Epidermal melanocyte (primary cell): ENCODE measurements around the gene PRKCQ.

Experiments
- DNase-seq: peaks from one replicate; pipeline ENCODE4 v3.0.0; 2011; ENCODE audit warnings: low spot score; ENCODE audit not compliant: insufficient read length

Gene PRKCQ

DNA sequence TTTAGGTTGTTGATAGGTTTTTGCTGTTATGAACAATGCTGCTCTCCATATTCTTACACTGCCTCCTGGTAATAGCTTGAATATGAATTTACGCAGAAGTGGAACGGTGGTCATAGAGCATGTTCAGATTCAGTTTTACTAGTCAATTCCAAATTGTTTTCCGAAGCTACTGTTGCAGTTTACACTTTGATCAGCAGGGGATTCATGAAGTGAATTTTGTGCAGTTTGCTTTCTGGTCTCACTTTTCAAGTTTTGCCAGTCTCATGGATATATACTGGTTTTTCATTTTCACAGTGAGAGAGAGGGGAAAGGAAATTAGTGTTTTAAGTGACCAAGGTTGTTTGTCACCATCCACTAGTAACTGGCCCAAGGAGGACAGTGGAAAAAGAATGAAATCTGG, 171.3 kb downstream of the PRKCQ start:
- DNase-seq = no peak

DNA sequence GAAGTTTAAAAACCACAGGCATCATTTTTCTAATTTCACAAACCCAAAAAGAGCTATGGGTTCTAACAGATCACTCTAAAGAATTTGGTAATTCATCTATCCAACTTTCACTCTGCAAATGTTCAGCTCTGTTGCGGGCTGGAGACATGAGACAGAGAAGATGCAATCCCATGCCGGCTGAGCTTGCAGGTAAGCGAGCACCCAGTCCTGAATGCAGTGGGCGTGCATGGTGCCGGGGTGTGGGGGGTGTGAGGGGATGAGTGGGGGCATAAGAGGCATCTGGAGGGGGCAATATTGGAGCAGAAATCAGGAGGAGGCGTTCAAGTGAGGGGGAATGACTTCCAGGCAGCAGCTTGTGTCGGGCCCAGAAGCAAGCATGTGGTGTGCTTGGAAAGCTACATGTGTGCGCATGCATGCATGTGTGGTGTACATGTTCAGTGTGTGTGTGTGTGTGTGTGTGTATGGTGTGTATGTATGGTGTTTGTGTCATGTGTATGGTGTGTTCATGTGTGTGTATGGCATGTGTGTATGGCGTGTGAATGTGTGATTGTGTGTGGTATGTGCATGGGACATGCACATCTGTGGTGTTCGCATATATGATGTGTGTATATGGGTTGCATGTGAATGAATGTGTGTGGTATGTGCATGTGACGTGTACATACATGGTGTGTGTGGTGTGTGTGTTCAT, 172.9 kb downstream of the PRKCQ start:
- DNase-seq = no peak

DNA sequence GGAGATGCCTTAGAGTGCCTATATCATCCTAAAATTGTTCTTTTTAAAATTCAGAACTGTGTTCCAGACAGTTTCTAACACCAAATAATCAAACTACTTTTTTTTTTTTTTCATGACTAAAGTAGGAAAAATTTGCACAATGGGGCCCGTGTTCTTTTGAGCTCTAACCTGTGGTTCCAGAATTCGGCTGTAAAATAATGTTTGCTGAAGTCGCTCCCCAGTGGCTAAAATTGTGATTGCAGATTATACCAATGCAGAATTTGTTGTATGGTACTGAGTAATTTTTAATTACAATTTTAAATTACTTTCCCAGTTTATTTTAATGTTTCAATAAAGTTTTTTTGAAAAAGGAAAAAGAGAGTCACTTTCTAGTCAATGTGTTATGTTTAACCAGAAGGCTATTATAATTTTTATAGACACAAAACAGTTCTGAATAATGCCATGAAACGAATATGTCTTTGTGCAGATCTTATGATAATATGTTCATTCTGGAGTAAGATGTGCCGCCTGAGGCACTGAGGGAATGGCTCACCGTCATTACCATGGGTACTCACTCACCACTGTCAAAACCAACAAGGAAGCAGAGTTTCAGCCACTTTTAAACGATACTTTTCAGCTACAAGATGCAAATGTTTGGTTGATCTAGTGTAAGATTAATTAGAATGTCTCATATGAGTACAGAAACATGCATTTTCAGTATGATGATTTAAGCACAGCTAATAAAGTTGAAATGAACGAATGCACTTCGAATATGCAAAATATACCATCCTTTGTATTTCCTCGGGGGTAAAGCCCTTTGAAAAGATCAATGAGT, 173.6 kb downstream of the PRKCQ start:
- DNase-seq = no peak

DNA sequence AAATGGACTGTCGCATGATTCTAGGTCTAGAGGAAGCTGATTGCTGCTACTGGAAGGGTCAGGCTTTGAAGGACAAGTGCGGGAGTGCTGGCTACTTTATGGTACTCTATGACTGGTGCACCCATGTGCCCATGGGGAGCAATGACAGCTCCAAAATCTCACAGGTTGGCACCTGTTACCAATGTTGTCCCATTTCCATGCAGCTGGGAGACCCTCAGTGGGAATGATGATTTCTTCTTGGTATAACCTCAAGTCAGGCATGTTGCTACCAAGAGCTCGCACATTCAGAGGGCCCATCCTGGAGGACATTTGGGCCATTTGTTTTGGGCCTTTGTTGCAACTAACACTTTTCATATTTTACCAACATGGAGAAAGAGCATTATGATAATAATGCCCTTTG, 174.4 kb downstream of the PRKCQ start:
- DNase-seq = no peak

DNA sequence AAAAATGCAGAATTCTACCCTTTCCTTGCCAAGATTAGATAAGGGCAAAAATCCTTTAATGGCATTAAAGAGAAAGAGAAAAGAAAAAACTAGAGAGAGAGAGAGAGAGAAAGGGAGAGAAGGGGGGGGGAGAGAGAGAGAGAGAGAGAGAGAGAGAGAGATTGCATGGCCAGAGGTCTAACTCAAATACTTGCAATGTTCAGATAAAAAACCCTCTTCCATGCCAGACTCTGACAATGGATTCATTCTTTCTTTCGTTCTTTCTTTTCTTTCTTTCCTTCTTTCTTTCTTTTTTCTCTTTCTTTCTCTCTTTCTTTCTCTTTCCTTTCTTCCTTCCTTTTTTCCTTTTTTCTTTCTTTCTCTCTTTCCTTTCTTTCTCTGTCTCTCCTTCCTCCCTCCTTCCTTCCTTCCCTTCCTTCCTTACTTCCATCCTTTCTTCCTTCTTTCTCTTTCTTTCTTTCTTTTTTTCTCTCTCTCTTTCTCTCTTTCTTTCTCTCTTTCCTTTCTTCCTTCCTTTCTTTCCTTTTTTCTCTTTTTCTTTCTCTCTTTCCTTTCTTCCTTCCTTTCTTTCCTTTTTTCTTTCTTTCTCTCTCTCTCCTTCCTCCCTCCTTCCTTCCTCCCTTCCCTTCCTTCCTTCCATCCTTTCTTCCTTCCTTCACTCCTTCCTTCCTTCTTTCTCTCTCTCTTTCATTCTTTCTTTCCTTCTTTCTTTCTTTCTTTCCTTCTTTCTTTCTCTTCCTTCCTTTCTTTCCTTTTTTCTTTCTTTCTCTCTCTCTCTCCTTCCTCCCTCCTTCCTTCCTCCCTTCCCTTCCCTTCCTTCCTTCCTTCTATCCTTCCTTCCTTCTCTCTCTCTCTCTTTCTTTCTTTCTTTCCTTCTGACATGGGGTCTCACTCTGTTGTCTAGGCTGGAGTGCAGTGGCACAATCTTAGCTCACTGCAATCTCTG, 175.7 kb downstream of the PRKCQ start:
- no peak for DNase-seq

DNA sequence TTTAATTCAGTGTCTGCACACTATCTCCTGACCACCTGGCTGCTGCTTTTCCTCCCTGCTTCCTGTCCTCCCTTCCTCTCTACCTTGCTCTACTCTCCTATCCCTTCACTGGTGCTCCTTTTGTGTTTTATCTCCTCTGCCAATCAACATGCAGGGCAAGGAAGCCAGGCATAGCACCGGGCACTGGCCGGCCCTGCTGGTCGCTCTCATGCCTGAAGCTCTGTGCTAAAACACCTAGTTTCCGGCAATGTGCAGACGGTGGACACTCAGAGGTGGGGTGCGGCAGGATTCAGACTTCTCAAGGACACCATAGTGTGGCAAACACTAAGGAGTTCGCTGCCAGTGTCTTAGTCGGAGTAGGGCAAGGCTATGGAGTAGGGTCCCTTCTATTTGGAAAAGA, 177.1 kb downstream of the PRKCQ start:
- no peak for DNase-seq

DNA sequence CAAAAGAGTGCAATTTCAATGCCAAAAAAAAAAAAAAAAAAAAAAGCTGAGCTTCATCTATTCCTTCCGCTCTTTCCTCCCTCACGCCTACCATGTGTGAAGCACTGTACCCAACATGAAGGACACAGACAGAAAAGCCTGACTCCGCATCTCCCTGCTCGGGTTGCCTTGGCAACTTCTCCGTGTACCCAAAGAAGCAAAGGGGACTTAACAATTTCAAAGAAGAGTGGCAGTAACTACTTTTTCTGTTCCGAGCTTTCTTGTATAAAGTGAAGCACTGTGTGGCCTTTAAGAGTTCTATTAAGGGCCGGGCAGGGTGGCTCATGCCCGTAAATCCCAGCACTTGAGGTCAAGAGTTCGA, 177.7 kb downstream of the PRKCQ start:
- DNase-seq = no peak

DNA sequence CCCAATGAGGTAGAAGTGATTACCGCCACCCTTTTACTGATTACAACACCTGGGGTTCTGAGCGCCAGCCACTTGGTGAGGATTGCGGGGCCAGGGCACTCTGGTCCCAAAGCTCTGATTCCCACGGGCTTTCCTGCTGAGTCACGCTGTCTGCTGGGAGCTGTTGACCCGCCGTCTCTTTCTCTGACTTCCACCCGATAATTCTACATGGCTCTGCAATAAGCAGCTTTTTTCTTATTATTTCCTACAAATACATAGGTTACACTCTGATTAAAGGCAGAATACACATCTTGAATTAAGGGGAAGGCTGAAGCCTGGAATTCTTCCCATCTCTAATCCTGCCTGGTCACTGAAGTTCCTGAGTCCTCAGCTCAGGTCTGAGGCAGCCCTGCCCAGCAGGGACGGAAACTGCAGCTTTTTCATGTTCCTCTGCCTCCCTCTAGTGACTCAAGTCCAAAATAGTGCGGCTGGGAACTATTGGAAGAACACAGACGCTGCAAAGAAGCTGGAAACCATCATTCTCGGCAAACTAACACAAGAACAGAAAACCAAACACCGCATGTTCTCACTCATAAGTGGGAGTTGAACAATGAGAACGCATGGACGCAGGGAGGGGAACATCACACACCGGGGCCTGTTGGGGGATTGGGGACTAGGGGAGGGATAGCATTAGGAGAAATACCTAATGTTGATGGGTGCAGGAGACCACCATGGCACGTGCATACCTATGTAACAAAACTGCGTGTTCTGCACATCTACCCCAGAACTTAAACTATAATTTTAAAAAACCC, 178.3 kb downstream of the PRKCQ start:
- peak; percentile 86 for DNase-seq

DNA sequence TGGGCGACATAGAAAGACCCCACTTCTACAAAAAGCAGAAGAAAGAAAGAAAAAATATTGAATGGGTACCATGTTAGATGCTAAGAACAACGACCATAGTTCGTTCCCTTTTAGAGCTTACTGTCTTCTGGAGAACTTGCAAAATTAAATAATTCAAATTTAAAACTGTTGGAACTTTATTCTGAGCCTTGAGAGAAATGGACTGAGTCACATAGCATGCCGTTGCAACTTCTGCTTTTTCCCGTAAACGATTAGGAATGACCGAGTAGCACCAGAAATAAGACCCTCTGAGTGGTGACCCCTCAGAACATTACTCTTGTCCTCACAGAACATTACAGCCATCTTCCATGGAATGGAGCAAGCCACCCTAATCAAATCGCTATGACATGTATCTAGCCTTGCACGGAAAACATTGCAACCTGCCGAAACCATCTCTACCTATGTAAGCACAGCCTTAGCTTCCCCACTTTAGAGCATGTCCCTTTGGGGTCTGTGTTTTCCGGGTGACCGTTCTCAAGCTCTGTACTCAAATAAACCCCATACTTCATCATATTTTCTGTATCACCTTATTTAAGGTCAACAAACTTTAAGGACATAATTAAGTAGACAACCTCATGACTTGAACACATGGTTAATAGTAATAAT, 179.1 kb downstream of the PRKCQ start:
- no peak for DNase-seq

DNA sequence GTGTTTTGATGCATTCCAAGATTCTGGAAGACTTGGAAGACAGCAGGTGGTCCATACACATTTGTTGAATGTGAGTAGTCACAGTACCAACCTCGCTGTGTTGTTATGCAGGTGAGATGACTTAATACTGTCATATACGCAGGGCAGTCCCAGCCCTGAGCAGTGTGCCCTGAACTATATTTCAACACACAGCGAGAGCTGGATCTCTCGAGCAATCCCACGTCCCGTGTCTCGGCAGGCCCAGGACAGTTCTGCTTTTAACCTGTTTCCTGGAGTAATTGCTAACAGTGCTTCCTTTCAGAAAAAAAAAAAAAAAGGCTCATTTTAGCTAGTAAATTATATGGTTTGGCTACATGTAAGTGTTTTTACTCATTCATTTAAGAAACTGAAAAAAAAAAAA, 179.7 kb downstream of the PRKCQ start:
- DNase-seq = no peak

DNA sequence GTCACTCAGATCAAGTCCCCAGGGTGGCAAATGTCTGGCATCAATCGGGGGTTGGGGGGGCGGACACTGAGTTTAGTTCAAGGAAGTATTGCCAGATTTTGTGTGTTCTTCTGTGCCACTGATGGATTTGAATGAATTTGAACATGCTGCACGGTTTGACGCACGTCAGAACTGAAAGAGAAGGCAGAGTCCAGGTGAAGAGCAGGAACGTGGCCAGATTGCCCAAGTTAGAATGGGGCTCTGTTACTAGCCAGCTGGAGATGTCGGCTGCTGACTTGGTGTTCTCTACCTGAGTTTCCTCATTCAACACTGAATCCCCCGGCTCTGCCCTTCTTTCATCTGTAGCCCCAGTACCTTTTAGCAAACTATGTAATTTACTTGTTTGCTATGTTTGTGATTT, 180.2 kb downstream of the PRKCQ start:
- DNase-seq = no peak

DNA sequence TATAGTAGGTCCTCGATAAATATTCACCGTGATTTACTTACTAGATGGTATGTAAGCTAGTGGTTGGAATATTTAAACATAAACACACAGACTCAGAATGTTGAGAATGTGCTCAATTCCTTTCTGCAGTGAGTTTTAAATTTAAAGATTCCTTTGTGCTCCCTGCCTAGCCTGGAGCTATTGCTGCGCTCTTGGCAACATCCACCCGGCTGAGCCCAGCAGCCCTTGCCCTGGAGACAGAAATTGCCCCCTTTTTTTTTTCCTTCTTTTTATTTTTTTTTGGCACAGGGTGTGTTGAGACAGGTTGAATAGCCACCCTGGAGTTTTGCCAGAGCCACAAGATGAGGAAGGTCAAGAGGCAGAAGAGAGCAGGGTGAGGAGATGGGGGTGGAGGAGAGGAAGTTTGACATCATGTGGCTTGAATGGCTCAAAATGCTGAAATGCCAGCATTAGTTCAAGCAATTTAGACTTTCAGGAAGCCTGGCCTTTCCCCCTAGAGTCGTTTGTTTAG, 180.8 kb downstream of the PRKCQ start:
- peak; percentile 80 for DNase-seq

DNA sequence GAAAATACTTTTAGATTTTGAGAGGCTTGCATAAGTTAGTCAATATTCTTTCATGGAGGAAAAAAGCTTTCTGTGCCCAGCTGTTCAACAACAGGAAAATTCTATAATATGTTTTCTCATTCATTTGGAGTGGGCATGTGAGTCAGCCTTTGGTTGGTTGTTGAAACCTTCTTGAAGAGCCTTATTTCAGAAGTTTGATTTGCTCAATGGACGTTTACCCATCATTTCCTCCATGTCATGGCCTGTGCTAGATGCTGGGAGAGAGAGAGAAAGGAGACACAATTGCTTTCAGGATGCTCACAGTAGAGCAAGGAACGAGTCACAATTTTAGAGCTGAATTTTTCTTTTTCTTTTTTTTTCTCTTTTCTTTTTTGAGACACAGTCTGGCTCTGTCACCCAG, 181.7 kb downstream of the PRKCQ start:
- no peak for DNase-seq

DNA sequence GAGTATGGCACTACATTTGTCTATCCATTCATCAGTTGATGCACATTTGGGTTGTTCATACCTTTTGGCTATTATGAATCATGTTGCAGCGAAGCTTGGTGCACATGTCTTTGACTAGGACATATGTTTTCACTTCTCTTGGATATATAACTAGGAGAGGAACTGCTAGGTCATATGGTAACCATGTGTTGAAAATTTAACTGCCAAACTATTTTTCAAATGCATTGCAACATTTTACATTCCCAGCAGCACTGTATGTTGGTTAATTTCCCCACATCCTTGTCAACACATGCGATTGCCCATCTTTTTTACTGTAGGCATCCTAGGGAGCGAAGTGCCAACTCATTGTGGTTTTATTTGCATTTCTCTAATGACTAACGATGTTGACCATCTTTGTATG, 183.4 kb downstream of the PRKCQ start:
- DNase-seq = no peak

DNA sequence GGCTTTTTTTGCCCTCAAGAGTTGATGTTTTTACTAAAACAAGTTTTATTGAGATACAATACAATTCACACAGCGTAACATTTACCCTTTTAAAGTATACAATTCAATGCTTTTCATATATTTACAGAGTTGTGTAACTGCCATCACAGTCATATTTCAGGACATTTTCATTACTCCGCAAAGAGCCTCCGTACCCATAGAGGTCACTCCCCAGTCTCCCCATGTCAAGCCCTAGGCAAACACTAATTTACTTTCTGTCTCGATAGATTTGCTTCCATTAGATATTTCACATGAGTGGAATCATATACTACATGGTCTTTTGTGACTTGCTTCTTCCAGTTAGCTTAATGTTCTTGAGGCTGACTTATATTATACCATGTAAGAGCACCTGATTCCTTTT, 183.8 kb downstream of the PRKCQ start:
- no peak for DNase-seq

DNA sequence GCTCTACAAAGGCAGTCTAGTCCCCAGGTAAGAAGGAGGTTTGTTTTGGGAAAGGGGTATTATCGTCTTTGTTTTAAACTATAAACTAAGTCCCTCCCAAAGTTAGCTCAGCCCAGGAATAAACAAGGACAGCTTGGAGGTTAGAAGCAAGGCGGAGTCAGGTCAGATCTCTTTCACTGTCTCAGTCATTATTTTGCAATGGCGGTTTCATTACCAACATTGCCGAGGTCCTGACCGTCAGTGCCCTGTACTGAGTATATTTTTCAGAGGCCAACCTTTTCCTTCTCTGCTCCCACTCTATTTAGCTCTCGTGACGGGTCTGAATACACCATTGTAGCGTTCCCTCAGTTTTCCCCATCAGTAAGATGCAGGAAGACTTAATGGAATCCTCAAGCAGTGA, 184.5 kb downstream of the PRKCQ start:
- DNase-seq = no peak

DNA sequence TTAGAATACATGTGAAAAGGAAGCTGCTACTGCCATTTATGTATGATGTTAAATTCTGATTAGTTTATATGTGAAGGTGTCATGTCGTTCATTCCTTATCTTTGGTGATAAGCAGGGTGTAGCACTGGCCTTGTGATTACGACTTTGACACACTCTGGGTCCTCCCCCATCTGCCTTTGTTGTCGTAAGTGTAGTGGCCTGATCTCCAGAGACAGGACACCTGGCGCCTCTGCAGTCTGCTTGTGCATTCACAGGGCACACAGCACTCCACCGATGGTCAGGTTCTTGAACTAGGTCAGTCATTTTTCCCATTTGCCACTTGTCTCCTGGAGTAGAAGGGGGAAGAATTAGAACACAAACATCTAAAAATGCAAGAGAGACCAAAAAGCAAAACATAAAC, 186.0 kb downstream of the PRKCQ start:
- no peak for DNase-seq

DNA sequence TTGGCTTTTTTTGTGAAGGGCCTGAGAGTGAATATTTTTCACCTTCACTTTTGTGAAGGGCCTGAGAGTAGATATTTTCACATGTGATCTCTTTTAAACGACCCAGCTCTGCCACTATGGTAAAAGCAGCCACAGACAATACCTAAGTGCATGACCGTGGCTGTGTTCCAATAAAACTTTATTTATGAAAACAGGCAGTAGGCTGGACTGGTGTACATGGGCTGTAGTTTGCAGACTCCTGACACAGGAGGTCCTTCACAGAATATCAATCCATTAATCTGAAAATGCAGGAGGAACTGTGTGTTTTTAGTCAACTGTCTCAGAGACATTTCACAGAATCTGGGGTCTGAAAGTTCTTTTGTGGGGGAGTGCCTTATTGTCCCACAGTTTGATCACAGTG, 186.9 kb downstream of the PRKCQ start:
- no peak for DNase-seq

DNA sequence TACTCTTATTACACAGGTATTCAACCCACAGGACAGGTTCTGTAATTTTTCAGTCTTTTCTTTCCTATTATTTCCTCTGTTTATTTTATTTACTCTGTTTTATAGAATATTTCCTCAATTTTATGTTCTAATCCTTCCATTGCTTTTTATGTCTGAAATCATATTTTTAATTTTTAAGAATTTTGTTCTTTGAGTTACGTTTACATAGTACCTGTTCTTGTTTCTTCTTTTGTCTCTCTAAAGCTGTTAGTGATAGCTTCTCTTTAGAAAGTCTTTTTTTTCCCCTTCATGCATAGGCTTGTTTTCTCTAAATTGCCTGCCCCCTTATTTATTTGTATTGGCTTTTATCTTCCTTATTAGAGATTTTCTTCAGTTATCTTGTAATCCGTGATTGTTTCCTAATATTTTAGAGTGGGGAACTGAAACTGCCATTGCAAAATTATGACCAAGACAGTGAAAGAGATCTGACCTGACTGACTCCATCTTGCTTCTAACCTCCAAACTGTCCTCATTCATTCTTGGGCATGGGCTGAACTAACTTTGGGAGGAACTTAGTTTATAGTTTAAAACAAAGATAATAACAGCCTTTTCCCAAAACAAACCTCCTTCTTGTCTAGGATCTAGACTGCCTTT, 189.7 kb downstream of the PRKCQ start:
- DNase-seq = no peak

DNA sequence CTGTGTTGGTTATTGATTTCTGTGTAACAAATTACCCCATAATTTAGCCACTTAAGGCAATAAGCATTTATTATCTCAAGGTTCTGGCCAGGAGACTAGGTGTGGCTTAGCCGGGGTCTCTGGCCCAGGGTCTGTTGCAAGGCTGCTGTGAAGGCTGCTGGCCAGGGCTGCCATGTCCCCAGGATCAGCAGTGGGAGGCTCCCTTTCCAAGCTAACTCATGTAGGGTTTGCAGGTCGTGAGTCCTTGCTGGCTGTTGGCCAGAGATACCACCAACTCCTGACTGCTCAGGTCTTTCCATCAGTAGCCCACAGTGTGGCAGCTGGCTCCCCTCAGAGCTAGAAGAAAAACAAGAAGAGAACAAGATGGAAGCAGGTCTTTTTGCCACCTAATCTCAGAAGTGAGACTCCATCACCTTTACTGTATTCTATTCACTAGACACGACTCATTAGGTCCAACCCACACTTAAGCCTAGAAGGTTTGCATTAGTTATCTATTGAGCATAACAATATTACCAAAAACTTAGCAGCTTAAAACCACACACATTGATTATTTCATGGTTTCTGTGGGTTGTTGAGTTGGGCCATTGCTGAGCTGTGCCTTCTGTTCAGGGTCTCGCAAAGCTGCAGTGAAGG, 191.7 kb downstream of the PRKCQ start:
- no peak for DNase-seq
